ENCODE measurements around the gene YPEL2. TPM values are rescaled to one million over a fixed set of nuclear protein-coding genes. Genes with fewer than 3 reads are reported as not detected.
"Not testable (repeated sequence)": the region's sequence is repeated elsewhere in the genome, so short reads cannot be mapped to it uniquely, and the experiment has no call there.

The YPEL2 gene
- total RNA-seq, 1 donor from 2014 or later: 37.3 TPM

GRCh38 chr17:59375857-59376256 is 44.4 kb downstream of the YPEL2 start:
- DNase-seq (ENCODE audit: low read depth): no peak

- no peak for DNase-seq (ENCODE audit: low read depth)
Observed at GRCh38 chr17:59376506-59376905, 45.1 kb downstream of the YPEL2 start.

GRCh38 chr17:59377410-59377809 is 46.0 kb downstream of the YPEL2 start:
- peak; percentile 63 for DNase-seq (ENCODE audit: low read depth)

GRCh38 chr17:59378675-59379074 is 47.2 kb downstream of the YPEL2 start:
- DNase-seq (ENCODE audit: low read depth): peak; percentile 90

- DNase-seq (ENCODE audit: low read depth): no peak
Observed at GRCh38 chr17:59380474-59380873, 49.0 kb downstream of the YPEL2 start.

GRCh38 chr17:59381716-59382570 is 50.5 kb downstream of the YPEL2 start:
- peak; percentile 66 for DNase-seq (ENCODE audit: low read depth)

GRCh38 chr17:59383893-59384292 is 52.4 kb downstream of the YPEL2 start:
- DNase-seq (ENCODE audit: low read depth): no peak

GRCh38 chr17:59387351-59388068 is 56.1 kb downstream of the YPEL2 start:
- no peak for DNase-seq (ENCODE audit: low read depth)

GRCh38 chr17:59388069-59388556 is 56.7 kb downstream of the YPEL2 start:
- peak; percentile 61 for DNase-seq (ENCODE audit: low read depth)

- peak; percentile 18 for DNase-seq (ENCODE audit: low read depth)
Observed at GRCh38 chr17:59389066-59389465, 57.6 kb downstream of the YPEL2 start.

- no peak for DNase-seq (ENCODE audit: low read depth)
Observed at GRCh38 chr17:59391021-59391420, 59.6 kb downstream of the YPEL2 start.

GRCh38 chr17:59392973-59393679 is 61.7 kb downstream of the YPEL2 start:
- no peak for DNase-seq (ENCODE audit: low read depth)

GRCh38 chr17:59393742-59394410 is 62.4 kb downstream of the YPEL2 start:
- not testable (repeated sequence) for DNase-seq (ENCODE audit: low read depth)

GRCh38 chr17:59396134-59396826 is 64.8 kb downstream of the YPEL2 start:
- no peak for DNase-seq (ENCODE audit: low read depth)

GRCh38 chr17:59397316-59398073 is 66.0 kb downstream of the YPEL2 start:
- no peak for DNase-seq (ENCODE audit: low read depth)

GRCh38 chr17:59399914-59400313 is 68.5 kb downstream of the YPEL2 start:
- no peak for DNase-seq (ENCODE audit: low read depth)

GRCh38 chr17:59400858-59401257 is 69.4 kb downstream of the YPEL2 start:
- peak; percentile 49 for DNase-seq (ENCODE audit: low read depth)

GRCh38 chr17:59401274-59401673 is 69.8 kb downstream of the YPEL2 start:
- DNase-seq (ENCODE audit: low read depth): no peak

GRCh38 chr17:59401725-59402124 is 70.3 kb downstream of the YPEL2 start:
- no peak for DNase-seq (ENCODE audit: low read depth)

- DNase-seq (ENCODE audit: low read depth): no peak
Observed at GRCh38 chr17:59402760-59403159, 71.3 kb downstream of the YPEL2 start.
